ENCODE results near the gene HSD11B2.

Gene HSD11B2

DNA sequence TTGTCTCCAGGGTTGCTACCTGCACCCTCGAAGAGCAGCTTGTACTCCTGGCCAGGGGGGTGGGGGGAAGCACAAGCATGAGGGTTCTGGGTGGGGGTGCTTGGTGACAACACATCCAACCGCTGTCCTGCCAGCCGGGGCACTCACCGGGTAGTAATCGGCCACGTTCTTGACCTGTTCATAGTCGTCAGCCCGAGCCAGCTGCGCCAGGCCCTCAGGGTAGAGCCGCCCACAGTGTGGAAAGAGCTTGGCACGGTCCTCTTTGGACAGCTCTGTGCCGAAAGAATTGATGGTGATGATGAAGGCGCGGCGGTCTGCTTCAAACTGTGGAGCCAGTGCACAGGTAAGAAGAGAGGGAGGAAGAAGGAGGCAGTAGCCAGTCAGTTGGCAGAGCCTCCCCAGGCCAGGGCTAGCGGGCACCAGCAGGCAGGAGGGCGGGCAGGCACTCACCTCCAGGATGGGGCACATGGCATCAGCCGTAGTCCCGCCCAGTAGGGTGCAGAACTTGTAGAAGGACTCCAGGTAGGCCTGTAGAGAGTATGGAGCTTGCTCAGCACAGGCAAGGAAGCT lies 8.0 kb downstream of the HSD11B2 start:
- Histone ChIP-seq H3K4me2 (ENCODE audit: low read length, poor library complexity, severe bottlenecking) (no peak overlapping the region), H3K9ac (ENCODE audit: low read length) (no peak overlapping the region), H2BK12ac (ENCODE audit: low read length in 2 of 2) (no peak overlapping the region), H4K91ac (ENCODE audit: low read length) (no peak overlapping the region), H2BK120ac (ENCODE audit: low read depth, low read length) (no peak overlapping the region), H3K14ac (ENCODE audit: low read length in 2 of 2) (no peak overlapping the region), H2AK5ac (ENCODE audit: low read length, severe bottlenecking) (no peak overlapping the region), H3K9me3 (ENCODE audit: control insufficient read depth, low read length) (no peaks in the 10 kb centered on the region), H3K4me1 (ENCODE audit: control insufficient read depth, insufficient read depth, low read depth, low read length) (peaks cover 9% of the 10 kb centered on the region), H3K27me3 (ENCODE audit: control insufficient read depth in 1 of 2, insufficient read depth in 1 of 2, low read length in 2 of 2) (no peaks in the 10 kb centered on the region), H3K23ac (ENCODE audit: low read length in 2 of 2) (no peak overlapping the region), H3K4me3 (ENCODE audit: insufficient read depth in 1 of 2, low read depth in 1 of 2, low read length in 2 of 2) (no peak overlapping the region), H3K36me3 (ENCODE audit: control insufficient read depth in 1 of 2, insufficient read depth in 2 of 2, low read depth in 1 of 2, low read length in 2 of 2) (peaks cover 74 to 83% of the 10 kb centered on the region in 2 experiments), H3K4ac (ENCODE audit: low read depth in 1 of 2, low read length in 2 of 2) (no peak overlapping the region), H3K79me1 (replicated peaks; ENCODE audit: low read length, poor library complexity, severe bottlenecking) (peaks cover 28% of the 10 kb centered on the region), H2AFZ (ENCODE audit: low read depth, low read length) (no peak overlapping the region), H4K8ac (ENCODE audit: low read length) (no peak overlapping the region), H3K27ac (ENCODE audit: low read length, poor library complexity, severe bottlenecking) (no peak overlapping the region), H2BK15ac (ENCODE audit: low read depth, poor library complexity, severe bottlenecking) (no peak overlapping the region), H2BK5ac (ENCODE audit: low read depth, low read length, poor library complexity, severe bottlenecking) (no peak overlapping the region), H3K18ac (ENCODE audit: low read depth in 1 of 2, low read length in 2 of 2) (no peak overlapping the region)
- no peak for DNase-seq
- WGBS, result 97% methylated on average over 19 of the region's 19 CpGs

DNA sequence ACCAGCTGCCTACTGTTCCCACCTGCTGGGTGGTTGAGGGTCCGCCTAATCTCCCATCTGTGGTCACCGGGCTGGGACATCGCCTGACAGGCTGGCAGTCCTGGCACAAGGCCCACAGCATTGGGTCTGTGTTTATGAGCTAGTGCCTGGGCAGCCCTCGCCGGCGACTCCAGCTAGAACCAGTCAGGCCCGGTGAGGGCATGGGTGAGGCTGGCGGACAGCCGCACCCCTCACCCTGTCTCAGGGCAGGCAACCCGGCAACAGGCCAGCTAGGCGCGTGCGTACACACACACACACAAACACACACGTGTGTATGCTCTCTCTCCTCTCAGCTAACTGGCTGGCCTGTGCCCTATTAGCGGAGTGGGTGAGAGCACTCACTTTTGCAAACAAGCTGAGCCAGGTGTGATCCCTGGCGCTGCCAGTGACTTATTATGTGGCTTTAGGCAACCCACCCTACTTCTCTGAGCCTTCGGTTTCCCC lies 10.4 kb downstream of the HSD11B2 start:
- Histone ChIP-seq H4K91ac (ENCODE audit: low read length) (no peak overlapping the region), H3K14ac (ENCODE audit: low read length in 2 of 2) (no peak overlapping the region), H2BK15ac (ENCODE audit: low read depth, poor library complexity, severe bottlenecking) (no peak overlapping the region), H2AFZ (ENCODE audit: low read depth, low read length) (no peak overlapping the region), H2BK12ac (ENCODE audit: low read length in 2 of 2) (no peak overlapping the region), H3K9ac (ENCODE audit: low read length) (no peak overlapping the region), H2BK5ac (ENCODE audit: low read depth, low read length, poor library complexity, severe bottlenecking) (no peak overlapping the region), H3K4ac (ENCODE audit: low read depth in 1 of 2, low read length in 2 of 2) (no peak overlapping the region), H4K8ac (ENCODE audit: low read length) (no peak overlapping the region), H3K27me3 (ENCODE audit: control insufficient read depth in 1 of 2, insufficient read depth in 1 of 2, low read length in 2 of 2) (no peaks in the 10 kb centered on the region), H2AK5ac (ENCODE audit: low read length, severe bottlenecking) (no peak overlapping the region), H2BK120ac (ENCODE audit: low read depth, low read length) (no peak overlapping the region), H3K27ac (ENCODE audit: low read length, poor library complexity, severe bottlenecking) (no peak overlapping the region), H3K36me3 (ENCODE audit: control insufficient read depth in 1 of 2, insufficient read depth in 2 of 2, low read depth in 1 of 2, low read length in 2 of 2) (peaks cover 75 to 91% of the 10 kb centered on the region in 2 experiments), H3K4me3 (ENCODE audit: insufficient read depth in 1 of 2, low read depth in 1 of 2, low read length in 2 of 2) (no peak overlapping the region), H3K79me1 (replicated peaks; ENCODE audit: low read length, poor library complexity, severe bottlenecking) (peaks cover 40% of the 10 kb centered on the region), H3K18ac (ENCODE audit: low read depth in 1 of 2, low read length in 2 of 2) (no peak overlapping the region), H3K4me2 (ENCODE audit: low read length, poor library complexity, severe bottlenecking) (no peak overlapping the region), H3K4me1 (ENCODE audit: control insufficient read depth, insufficient read depth, low read depth, low read length) (peaks cover 25% of the 10 kb centered on the region), H3K23ac (ENCODE audit: low read length in 2 of 2) (no peak overlapping the region), H3K9me3 (ENCODE audit: control insufficient read depth, low read length) (no peaks in the 10 kb centered on the region)
- no peak for DNase-seq
- WGBS, result 97% methylated on average over 17 of the region's 17 CpGs

DNA sequence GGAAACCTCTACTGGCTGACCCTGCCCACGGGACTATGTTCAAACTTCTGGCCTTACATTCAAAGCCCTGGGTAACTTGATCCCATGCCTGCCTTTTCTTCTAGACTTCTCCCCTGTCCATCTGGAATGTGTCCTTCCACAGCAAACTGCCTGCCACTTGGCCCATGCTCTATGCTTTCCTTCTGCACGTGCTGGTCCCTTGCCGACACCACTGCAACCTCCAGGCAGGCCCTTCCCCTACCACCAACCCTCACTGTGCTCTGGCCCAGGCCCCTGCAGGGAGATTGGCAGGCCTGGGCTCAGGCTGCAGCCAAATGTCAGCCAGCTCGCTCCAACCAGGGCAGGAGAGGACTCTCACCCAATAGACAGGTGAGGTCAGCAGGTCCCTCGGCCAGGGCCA lies 11.0 kb downstream of the HSD11B2 start:
- H3K18ac ChIP-seq (ENCODE audit: low read depth in 1 of 2, low read length in 2 of 2), result no peak overlapping the region
- H3K14ac ChIP-seq (ENCODE audit: low read length in 2 of 2), result no peak overlapping the region
- peaks cover 46% of the 10 kb centered on the region for H3K79me1 ChIP-seq (replicated peaks; ENCODE audit: low read length, poor library complexity, severe bottlenecking)
- no peak overlapping the region for H3K4me3 ChIP-seq (ENCODE audit: insufficient read depth in 1 of 2, low read depth in 1 of 2, low read length in 2 of 2)
- H3K4me1 ChIP-seq (ENCODE audit: control insufficient read depth, insufficient read depth, low read depth, low read length), result peaks cover 30% of the 10 kb centered on the region
- no peak overlapping the region for H2AFZ ChIP-seq (ENCODE audit: low read depth, low read length)
- no peak overlapping the region for H2BK5ac ChIP-seq (ENCODE audit: low read depth, low read length, poor library complexity, severe bottlenecking)
- no peak for DNase-seq
- no peaks in the 10 kb centered on the region for H3K27me3 ChIP-seq (ENCODE audit: control insufficient read depth in 1 of 2, insufficient read depth in 1 of 2, low read length in 2 of 2)
- no peak overlapping the region for H2BK12ac ChIP-seq (ENCODE audit: low read length in 2 of 2)
- no peak overlapping the region for H2AK5ac ChIP-seq (ENCODE audit: low read length, severe bottlenecking)
- H3K9me3 ChIP-seq (ENCODE audit: control insufficient read depth, low read length), result no peaks in the 10 kb centered on the region
- peaks cover 69 to 91% of the 10 kb centered on the region in 2 experiments for H3K36me3 ChIP-seq (ENCODE audit: control insufficient read depth in 1 of 2, insufficient read depth in 2 of 2, low read depth in 1 of 2, low read length in 2 of 2)
- H3K9ac ChIP-seq (ENCODE audit: low read length), result no peak overlapping the region
- no peak overlapping the region for H3K4me2 ChIP-seq (ENCODE audit: low read length, poor library complexity, severe bottlenecking)
- no peak overlapping the region for H3K23ac ChIP-seq (ENCODE audit: low read length in 2 of 2)
- WGBS, result 95% methylated on average over 5 of the region's 5 CpGs
- no peak overlapping the region for H2BK120ac ChIP-seq (ENCODE audit: low read depth, low read length)
- H3K27ac ChIP-seq (ENCODE audit: low read length, poor library complexity, severe bottlenecking), result no peak overlapping the region
- no peak overlapping the region for H3K4ac ChIP-seq (ENCODE audit: low read depth in 1 of 2, low read length in 2 of 2)
- H2BK15ac ChIP-seq (ENCODE audit: low read depth, poor library complexity, severe bottlenecking), result no peak overlapping the region
- no peak overlapping the region for H4K8ac ChIP-seq (ENCODE audit: low read length)
- H4K91ac ChIP-seq (ENCODE audit: low read length), result no peak overlapping the region

DNA sequence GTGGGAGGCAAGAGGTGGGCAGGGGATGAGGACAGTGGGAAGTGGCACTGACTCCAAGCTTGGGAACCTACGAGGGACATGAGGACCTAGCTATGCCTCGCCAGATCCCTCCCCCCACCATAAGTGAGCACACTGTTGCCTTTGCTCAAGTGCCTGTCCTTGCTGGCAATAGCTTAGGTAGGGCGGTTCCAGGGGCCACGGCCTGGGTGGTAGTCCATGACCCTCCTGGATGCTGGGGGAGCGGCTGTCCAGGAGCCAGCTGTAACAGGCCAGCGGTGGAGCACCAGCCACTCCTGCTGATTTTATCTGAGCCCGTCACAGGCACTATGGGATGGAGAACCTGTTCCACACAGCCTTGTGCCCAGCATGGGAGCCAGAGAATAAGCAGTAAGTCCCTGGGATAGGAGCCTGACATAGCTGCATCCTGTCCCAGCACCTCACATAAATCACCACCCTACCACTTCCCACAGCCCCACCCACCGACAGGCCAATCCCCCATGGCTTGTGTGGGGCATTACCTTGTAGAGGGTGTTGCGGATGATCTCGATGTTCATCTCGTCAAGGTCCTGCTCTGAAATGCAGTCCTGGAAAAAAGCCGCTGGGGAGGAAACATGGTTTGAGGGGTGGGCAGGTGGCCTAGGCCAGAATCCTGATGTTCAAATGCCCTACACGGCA lies 11.8 kb downstream of the HSD11B2 start:
- Histone ChIP-seq H3K27ac (ENCODE audit: low read length, poor library complexity, severe bottlenecking) (no peak overlapping the region), H3K36me3 (ENCODE audit: control insufficient read depth in 1 of 2, insufficient read depth in 2 of 2, low read depth in 1 of 2, low read length in 2 of 2) (peaks cover 63 to 91% of the 10 kb centered on the region in 2 experiments), H3K4me3 (ENCODE audit: insufficient read depth in 1 of 2, low read depth in 1 of 2, low read length in 2 of 2) (peak overlapping the region in 1 of 2 experiments; percentile 45), H4K8ac (ENCODE audit: low read length) (no peak overlapping the region), H4K91ac (ENCODE audit: low read length) (no peak overlapping the region), H2AFZ (ENCODE audit: low read depth, low read length) (no peak overlapping the region), H2AK5ac (ENCODE audit: low read length, severe bottlenecking) (no peak overlapping the region), H3K14ac (ENCODE audit: low read length in 2 of 2) (no peak overlapping the region), H2BK15ac (ENCODE audit: low read depth, poor library complexity, severe bottlenecking) (no peak overlapping the region), H3K23ac (ENCODE audit: low read length in 2 of 2) (no peak overlapping the region), H3K18ac (ENCODE audit: low read depth in 1 of 2, low read length in 2 of 2) (no peak overlapping the region), H3K4me2 (ENCODE audit: low read length, poor library complexity, severe bottlenecking) (no peak overlapping the region), H2BK120ac (ENCODE audit: low read depth, low read length) (no peak overlapping the region), H3K9ac (ENCODE audit: low read length) (peak overlapping the region; percentile 47), H3K4ac (ENCODE audit: low read depth in 1 of 2, low read length in 2 of 2) (no peak overlapping the region), H2BK5ac (ENCODE audit: low read depth, low read length, poor library complexity, severe bottlenecking) (no peak overlapping the region), H3K9me3 (ENCODE audit: control insufficient read depth, low read length) (no peaks in the 10 kb centered on the region), H3K27me3 (ENCODE audit: control insufficient read depth in 1 of 2, insufficient read depth in 1 of 2, low read length in 2 of 2) (no peaks in the 10 kb centered on the region), H3K79me1 (replicated peaks; ENCODE audit: low read length, poor library complexity, severe bottlenecking) (peaks cover 54% of the 10 kb centered on the region), H2BK12ac (ENCODE audit: low read length in 2 of 2) (no peak overlapping the region), H3K4me1 (ENCODE audit: control insufficient read depth, insufficient read depth, low read depth, low read length) (peaks cover 37% of the 10 kb centered on the region)
- 95% methylated on average over 12 of the region's 13 CpGs for WGBS
- no peak for DNase-seq

Data from mesenchymal stem cell (in vitro differentiated cells and primary cell).